Thymus (tissue), 11 donors: ENCODE results near the gene AGRP. TPM values are rescaled to one million over a fixed set of nuclear protein-coding genes. Genes with fewer than 3 reads are reported as not detected.

ENCODE experiments used
- DNase-seq, 9 donors: peaks; one replicate each; pipeline ENCODE4 v3.0.0-alpha.2; 2013; ENCODE audit warnings: low spot score in 9 of 9, low read depth in 6 of 9, missing footprints in 1 of 9
- H3K27ac ChIP-seq, 2 donors: one replicate each; pipeline ENCODE4 v1.5.1; 2013; ENCODE audit warnings: control low read depth in 1 of 2, low read depth in 1 of 2, low read length in 1 of 2, mild to moderate bottlenecking in 1 of 2, moderate library complexity in 1 of 2
- H3K27me3 ChIP-seq, 2 donors: one replicate each; pipeline ENCODE4 v1.5.1; 2013; ENCODE audit warnings: low read length in 1 of 2; ENCODE audit not compliant: control insufficient read depth in 2 of 2, insufficient read depth in 1 of 2
- H3K36me3 ChIP-seq, 2 donors: one replicate each; pipeline ENCODE4 v1.5.1; 2013; ENCODE audit warnings: low read length in 1 of 2, mild to moderate bottlenecking in 1 of 2, moderate library complexity in 1 of 2; ENCODE audit not compliant: control insufficient read depth in 2 of 2, insufficient read depth in 2 of 2
- H3K4me1 ChIP-seq, 2 donors: one replicate each; pipeline ENCODE4 v1.5.1; 2013; ENCODE audit warnings: low read length in 2 of 2; ENCODE audit not compliant: control insufficient read depth in 2 of 2, insufficient read depth in 2 of 2
- H3K4me3 ChIP-seq, 2 donors: one replicate each; pipeline ENCODE4 v1.5.1; 2013; ENCODE audit warnings: low read length in 2 of 2, control low read depth in 1 of 2, mild to moderate bottlenecking in 1 of 2
- H3K9me3 ChIP-seq, 2 donors: one replicate each; pipeline ENCODE4 v1.5.1; 2013; ENCODE audit warnings: low read length in 1 of 2, mild to moderate bottlenecking in 1 of 2; ENCODE audit not compliant: control insufficient read depth in 2 of 2, insufficient read depth in 1 of 2
- WGBS: extraction: QIAGEN DNeasy Blood & Tissue Kit; methylation state at CpG from one replicate; pipeline ENCODE4 v1.1.7; 2013; 5-methylcytosine and 5-hydroxymethylcytosine counted together
- polyA plus RNA-seq: library from polyadenylated mRNA; stranded (reverse); fragments of 200-250 nt; gene quantifications from one replicate; pipeline ENCODE4 v1.2.3, GENCODE V29; 2013
- total RNA-seq: library from RNA; stranded (reverse); fragments of 120-200 nt; gene quantifications from one replicate; pipeline ENCODE4 v1.2.4, GENCODE V29; 2013
- donor health status: healthy.

Gene AGRP
- total and polyA plus RNA-seq, 2 donors, result 0.09 to 0.87 TPM

DNA sequence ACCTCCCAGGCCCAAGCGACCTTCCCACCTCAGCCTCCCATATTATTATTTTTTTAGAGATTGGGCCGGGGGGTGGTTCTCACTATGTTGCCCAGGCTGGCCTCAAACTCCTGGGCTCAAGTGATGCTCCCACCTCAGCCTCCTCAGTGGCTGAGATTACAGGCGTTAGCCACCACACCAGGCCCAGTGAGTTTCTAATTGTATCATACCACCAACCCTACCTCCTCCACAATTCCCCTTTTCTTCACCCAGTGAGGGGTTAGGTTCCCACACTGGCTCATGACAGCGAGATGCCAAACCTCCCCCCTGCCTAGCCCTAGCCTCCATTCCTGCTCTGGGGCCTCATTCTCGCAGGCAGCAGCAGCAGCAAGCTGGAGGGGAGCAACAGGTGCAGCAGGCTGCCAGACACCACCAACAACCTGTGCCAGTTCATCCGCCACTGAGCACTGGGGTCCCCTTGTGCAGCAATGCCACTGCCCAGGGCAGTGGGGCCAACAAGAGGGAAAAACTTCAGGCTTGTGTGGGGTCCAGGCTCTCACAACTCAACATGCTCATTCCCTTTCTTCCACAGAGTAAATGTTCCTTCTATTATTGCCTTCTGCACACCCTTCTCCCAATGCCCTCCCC lies 11.5 kb downstream of the AGRP start:
- no peak for DNase-seq
- WGBS, result 96% methylated on average over 6 of the region's 6 CpGs
- H3K27ac ChIP-seq, result no peak overlapping the region
- H3K9me3 ChIP-seq, result no peaks in the 10 kb centered on the region
- H3K4me1 ChIP-seq, result no peaks in the 10 kb centered on the region
- no peak overlapping the region for H3K4me3 ChIP-seq
- H3K27me3 ChIP-seq, result no peaks in the 10 kb centered on the region
- H3K36me3 ChIP-seq, result peaks cover 0 to 3% of the 10 kb centered on the region in 2 donors

DNA sequence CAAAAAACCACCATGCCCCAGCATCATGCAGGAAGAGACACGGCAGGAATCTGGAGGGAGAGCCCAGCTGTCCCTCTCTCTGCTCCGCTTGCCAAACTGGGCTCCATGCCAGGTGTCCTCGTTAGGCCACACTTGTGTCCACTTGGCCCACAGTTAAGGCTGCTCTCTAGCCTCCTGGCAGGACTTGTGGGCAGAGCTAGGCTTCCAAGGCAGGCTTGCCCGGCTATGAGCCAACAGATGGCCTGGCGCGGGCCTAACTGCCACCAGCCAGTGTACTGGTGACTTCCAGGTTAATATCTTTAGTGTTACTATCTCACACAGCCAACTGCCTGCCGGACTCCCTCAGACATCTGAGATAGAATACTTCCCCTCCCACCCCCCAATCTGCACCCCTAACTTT lies 13.0 kb downstream of the AGRP start:
- H3K9me3 ChIP-seq, result no peaks in the 10 kb centered on the region
- H3K4me1 ChIP-seq, result no peaks in the 10 kb centered on the region
- H3K27me3 ChIP-seq, result no peaks in the 10 kb centered on the region
- H3K27ac ChIP-seq, result no peak overlapping the region
- 96% methylated on average over 7 of the region's 7 CpGs for WGBS
- peaks cover 0 to 3% of the 10 kb centered on the region in 2 donors for H3K36me3 ChIP-seq
- H3K4me3 ChIP-seq, result no peak overlapping the region
- DNase-seq, result no peak

DNA sequence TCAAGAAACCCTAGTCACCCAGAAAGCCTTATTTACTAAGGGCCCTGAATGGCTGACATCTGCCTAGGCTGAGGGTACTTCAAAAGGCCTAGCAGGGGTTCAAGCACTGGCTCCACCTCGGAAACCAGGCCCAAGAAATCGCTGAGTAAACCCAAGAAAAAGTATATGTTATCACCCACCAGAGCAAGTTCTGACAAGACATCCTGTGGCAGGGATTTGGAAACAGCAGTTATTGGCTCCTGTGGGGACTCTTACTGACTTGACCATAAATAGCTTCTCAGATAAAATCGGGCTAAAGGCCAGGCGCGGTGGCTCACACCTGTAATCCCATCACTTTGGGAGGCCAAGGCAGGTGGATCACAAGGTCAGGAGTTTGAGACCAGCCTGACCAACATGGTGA lies 14.6 kb downstream of the AGRP start:
- no peak overlapping the region for H3K4me3 ChIP-seq
- H3K27ac ChIP-seq, result no peak overlapping the region
- WGBS, result 91% methylated on average over 5 of the region's 5 CpGs
- no peak for DNase-seq
- no peaks in the 10 kb centered on the region for H3K9me3 ChIP-seq
- H3K27me3 ChIP-seq, result no peaks in the 10 kb centered on the region
- H3K36me3 ChIP-seq, result no peaks in the 10 kb centered on the region
- H3K4me1 ChIP-seq, result no peaks in the 10 kb centered on the region

DNA sequence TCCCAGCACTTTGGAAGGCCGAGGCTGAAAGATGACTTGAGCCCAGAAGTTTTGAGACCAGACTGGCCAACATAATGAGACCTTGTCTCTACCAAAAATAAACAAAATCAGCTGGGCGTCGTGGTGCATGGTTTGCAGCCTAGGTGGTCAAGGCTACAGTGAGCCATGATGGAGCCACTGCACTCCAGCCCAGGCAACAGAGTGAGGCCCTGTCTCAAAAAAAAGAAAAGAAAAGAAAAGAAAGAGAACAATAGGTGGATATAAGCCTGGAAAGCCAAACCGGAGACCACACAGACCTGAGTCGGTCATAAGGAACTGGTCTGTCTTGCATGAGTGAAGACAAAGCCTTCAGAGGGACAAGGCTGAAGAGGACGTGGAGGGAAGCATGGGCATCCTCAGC lies 16.8 kb downstream of the AGRP start:
- H3K9me3 ChIP-seq, result no peaks in the 10 kb centered on the region

DNA sequence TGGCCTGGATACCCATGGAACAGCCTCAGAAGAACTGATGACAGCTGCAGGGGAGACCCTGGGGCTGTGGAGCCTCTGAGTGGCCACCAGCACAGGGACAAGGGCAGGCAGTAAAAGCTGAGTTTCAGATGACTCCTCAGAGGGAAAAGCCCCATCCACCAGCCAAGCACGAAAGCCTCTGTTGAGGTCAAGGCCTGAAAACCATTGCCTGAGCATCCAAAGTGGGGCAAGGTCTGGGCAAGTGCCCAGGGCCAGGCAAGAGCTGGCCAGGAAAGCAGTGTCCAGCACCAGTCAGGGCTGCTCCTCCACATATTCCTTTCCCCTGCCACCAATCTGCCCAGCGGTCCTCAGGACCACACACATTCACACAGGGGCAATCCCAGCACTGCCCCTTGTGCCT lies 18.8 kb downstream of the AGRP start:
- DNase-seq, result no peak
- Histone ChIP-seq H3K4me1 (no peaks in the 10 kb centered on the region), H3K9me3 (no peaks in the 10 kb centered on the region), H3K27ac (no peak overlapping the region), H3K27me3 (no peaks in the 10 kb centered on the region), H3K36me3 (peaks cover 2 to 17% of the 10 kb centered on the region in 2 donors), H3K4me3 (no peak overlapping the region)
- 98% methylated on average over 2 of the region's 2 CpGs for WGBS

More for the DNA sequence above, 16.8 kb downstream of the AGRP start:
- WGBS, result 94% methylated on average over 6 of the region's 6 CpGs
- Histone ChIP-seq H3K27me3 (no peaks in the 10 kb centered on the region), H3K36me3 (peaks cover 0 to 4% of the 10 kb centered on the region in 2 donors), H3K27ac (no peak overlapping the region), H3K4me1 (no peaks in the 10 kb centered on the region), H3K4me3 (no peak overlapping the region)
- DNase-seq, result no peak

DNA sequence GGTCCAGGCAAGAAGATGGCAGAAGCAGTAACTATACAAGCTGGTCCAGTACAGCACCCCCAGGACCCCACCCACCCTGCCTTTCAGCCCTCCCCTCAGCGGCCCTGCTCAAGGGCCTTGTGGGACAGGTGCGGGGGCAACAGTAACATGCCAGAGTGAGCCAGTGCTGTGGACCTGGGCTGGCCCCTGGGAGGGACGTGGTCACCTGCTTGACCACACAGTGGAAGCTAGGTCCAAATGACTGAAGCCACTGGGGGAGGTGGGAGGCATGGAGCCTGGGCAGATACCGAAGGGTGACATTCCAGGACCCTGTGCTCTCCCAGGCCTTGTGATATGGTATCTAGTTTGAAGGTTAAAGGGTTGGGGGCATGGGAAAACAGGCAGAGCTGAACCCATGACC lies 19.7 kb downstream of the AGRP start:
- 98% methylated on average over 4 of the region's 4 CpGs for WGBS
- H3K36me3 ChIP-seq, result peaks cover 2 to 17% of the 10 kb centered on the region in 2 donors
- H3K27me3 ChIP-seq, result no peaks in the 10 kb centered on the region
- H3K4me1 ChIP-seq, result no peaks in the 10 kb centered on the region
- no peaks in the 10 kb centered on the region for H3K9me3 ChIP-seq
- H3K4me3 ChIP-seq, result no peak overlapping the region
- DNase-seq, result no peak
- H3K27ac ChIP-seq, result no peak overlapping the region

DNA sequence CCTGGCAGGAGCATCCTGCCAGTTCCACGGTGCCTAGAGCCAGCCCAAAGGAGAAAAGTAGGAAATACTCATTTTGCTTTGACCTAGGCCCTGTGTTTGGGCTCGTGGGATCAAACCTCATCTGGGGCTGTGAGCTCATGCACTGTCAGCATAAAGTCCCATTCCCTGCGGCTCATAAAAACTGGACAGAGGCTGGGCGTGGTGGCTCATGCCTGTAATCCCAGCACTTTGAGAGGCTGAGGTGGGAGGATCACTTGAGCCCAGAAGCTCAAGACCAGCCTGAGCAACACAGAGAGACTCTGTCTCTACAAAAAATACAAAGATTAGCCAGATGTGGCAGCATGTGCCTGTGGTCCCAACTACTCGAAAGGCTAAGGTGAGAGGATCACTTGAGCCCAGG lies 20.3 kb downstream of the AGRP start:
- Histone ChIP-seq H3K4me1 (no peaks in the 10 kb centered on the region), H3K27me3 (no peaks in the 10 kb centered on the region), H3K4me3 (no peak overlapping the region), H3K9me3 (no peaks in the 10 kb centered on the region), H3K27ac (no peak overlapping the region), H3K36me3 (peaks cover 2 to 17% of the 10 kb centered on the region in 2 donors)
- no peak for DNase-seq
- WGBS, result 98% methylated on average over 5 of the region's 5 CpGs

DNA sequence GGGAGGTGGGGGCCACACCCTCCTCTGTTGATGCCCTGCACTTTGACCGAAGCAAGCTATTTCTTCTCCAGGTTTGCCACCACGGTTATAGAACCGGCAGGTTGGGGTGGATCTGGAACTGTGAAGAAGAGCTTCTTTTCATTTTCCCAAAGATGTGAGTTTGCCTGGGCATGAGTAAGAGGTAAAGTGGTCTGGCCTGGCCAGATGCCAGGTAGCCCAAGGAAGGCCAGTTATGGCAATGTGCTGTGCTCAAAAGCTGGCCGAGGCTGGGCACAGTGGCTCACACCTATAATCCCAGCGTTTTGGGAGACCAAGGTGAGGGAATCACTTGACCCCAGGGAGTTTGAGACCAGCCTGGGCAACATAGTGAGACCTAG lies 21.1 kb downstream of the AGRP start:
- Histone ChIP-seq H3K9me3 (no peaks in the 10 kb centered on the region), H3K36me3 (peaks cover 2 to 17% of the 10 kb centered on the region in 2 donors), H3K27ac (no peak overlapping the region), H3K4me3 (no peak overlapping the region), H3K4me1 (no peaks in the 10 kb centered on the region), H3K27me3 (no peaks in the 10 kb centered on the region)
- WGBS, result 96% methylated on average over 5 of the region's 5 CpGs
- DNase-seq, result no peak

DNA sequence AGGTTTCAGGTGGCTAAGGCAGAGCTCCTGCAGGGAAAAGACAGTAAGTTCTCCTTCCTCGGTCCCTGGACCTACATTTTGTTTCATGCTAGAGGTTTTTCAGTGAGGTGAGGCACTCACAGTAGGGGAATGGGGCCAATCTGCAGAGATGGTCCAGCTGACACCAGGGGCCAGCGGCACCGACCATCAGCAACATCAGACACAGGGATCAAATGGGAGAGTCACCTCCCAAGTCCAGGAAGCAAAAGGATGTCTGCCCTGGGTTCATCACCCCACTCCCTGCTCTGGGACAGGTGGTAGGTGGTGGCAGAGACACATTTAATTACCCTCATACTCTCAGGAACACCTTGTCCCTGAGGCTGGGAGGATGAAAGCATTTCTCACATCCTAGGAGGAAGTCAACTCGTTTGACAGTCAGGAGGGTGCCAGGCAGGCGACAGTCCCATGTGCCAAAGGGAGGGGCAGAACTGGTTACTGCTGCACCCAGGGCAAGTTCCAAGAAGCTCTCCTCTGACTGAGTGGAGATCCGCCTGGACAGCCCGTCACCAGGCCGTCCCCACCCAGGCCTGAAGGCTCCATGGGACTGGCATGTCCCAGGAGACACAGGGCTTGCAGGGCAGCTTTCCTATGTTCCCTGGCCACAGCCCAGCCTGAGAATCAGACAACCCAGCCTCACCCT lies 21.6 kb downstream of the AGRP start:
- DNase-seq, result no peak
- no peaks in the 10 kb centered on the region for H3K27me3 ChIP-seq
- no peaks in the 10 kb centered on the region for H3K9me3 ChIP-seq

More for the DNA sequence above, 21.6 kb downstream of the AGRP start:
- WGBS, result 85% methylated on average over 8 of the region's 8 CpGs
- Histone ChIP-seq H3K4me3 (no peak overlapping the region), H3K27ac (no peak overlapping the region), H3K4me1 (peaks cover 0 to 3% of the 10 kb centered on the region in 2 donors), H3K36me3 (peaks cover 2 to 17% of the 10 kb centered on the region in 2 donors)
